CD14-positive monocyte (primary cell): ENCODE results near the gene NAXD. TPM values are rescaled to one million over a fixed set of nuclear protein-coding genes. Genes with fewer than 3 reads are reported as not detected.

ENCODE experiments used
- DNase-seq, 3 donors: peaks; one replicate each; pipeline ENCODE4 v3.0.0-alpha.2; 2011 to 2022
- H2AFZ ChIP-seq: 2 replicates; pipeline ENCODE4 v1.6.0; 2012; ENCODE audit warnings: mild to moderate bottlenecking, low read depth, low read length, inconsistent platforms; ENCODE audit not compliant: insufficient read depth, poor library complexity, severe bottlenecking
- H3K27ac ChIP-seq, 2 donors: 1 replicate in 1 of 2; 2 replicates in 1 of 2; pipeline ENCODE4 v1.5.1; 2012 to 2013; ENCODE audit warnings: low read length in 2 of 2, control low read depth in 1 of 2, inconsistent platforms in 1 of 2, low read depth in 1 of 2, mild to moderate bottlenecking in 1 of 2
- H3K27me3 ChIP-seq, 2 donors: one replicate each; pipeline versions ENCODE4 v1.6.0 to v1.6.1; 2011 to 2013; ENCODE audit warnings: low read length in 2 of 2; ENCODE audit not compliant: control insufficient read depth in 2 of 2, insufficient read depth in 2 of 2
- H3K36me3 ChIP-seq, 2 donors: replicated peaks in 1 of 2; 1 replicate in 1 of 2; 2 replicates in 1 of 2; pipeline versions ENCODE4 v1.5.1 to v1.6.1; 2012 to 2013; ENCODE audit warnings: low read length in 2 of 2, control low read depth in 1 of 2, inconsistent platforms in 1 of 2, mild to moderate bottlenecking in 1 of 2; ENCODE audit not compliant: insufficient read depth in 2 of 2, control insufficient read depth in 1 of 2
- H3K4me1 ChIP-seq, 2 donors: 1 replicate in 1 of 2; 2 replicates in 1 of 2; pipeline versions ENCODE4 v1.5.1 to v1.6.1; 2012 to 2013; ENCODE audit warnings: low read length in 2 of 2, control low read depth in 1 of 2, inconsistent platforms in 1 of 2, mild to moderate bottlenecking in 1 of 2, moderate library complexity in 1 of 2; ENCODE audit not compliant: insufficient read depth in 2 of 2, control insufficient read depth in 1 of 2
- H3K4me2 ChIP-seq: replicated peaks from 2 replicates; pipeline ENCODE3; 2012; ENCODE audit warnings: low read length, moderate library complexity, mild to moderate bottlenecking; ENCODE audit not compliant: poor library complexity, severe bottlenecking; ENCODE audit errors: extremely low read depth
- H3K4me3 ChIP-seq, 3 experiments: fragments of 200-600 bp in 1 of 3; sonication (generic) in 1 of 3; replicated peaks in 1 of 3; 1 replicate in 2 of 3; 2 replicates in 1 of 3; pipeline ENCODE4 v1.5.1; 2011 to 2013; ENCODE audit warnings: low read length in 3 of 3, mild to moderate bottlenecking in 3 of 3, control low read depth in 2 of 3, low read depth in 2 of 3, inconsistent platforms in 1 of 3, moderate library complexity in 1 of 3
- H3K79me2 ChIP-seq: 2 replicates; pipeline ENCODE4 v1.6.0; 2012; ENCODE audit warnings: mild to moderate bottlenecking, control low read depth, inconsistent platforms, low read length, moderate library complexity; ENCODE audit not compliant: insufficient read depth
- H3K9ac ChIP-seq: 2 replicates; pipeline ENCODE4 v1.6.0; 2017; ENCODE audit warnings: low read length, mild to moderate bottlenecking; ENCODE audit not compliant: insufficient read depth, poor library complexity, severe bottlenecking
- H3K9me3 ChIP-seq, 2 donors: replicated peaks in 1 of 2; 1 replicate in 1 of 2; 2 replicates in 1 of 2; pipeline versions ENCODE4 v1.5.1 to v1.6.1; 2012 to 2013; ENCODE audit warnings: low read length in 2 of 2, control low read depth in 1 of 2; ENCODE audit not compliant: control insufficient read depth in 1 of 2, insufficient read depth in 1 of 2
- H4K20me1 ChIP-seq: 2 replicates; pipeline ENCODE4 v1.6.0; 2012; ENCODE audit warnings: mild to moderate bottlenecking, low read length, control low read depth, moderate library complexity; ENCODE audit not compliant: insufficient read depth
- H3K27ac Mint-ChIP-seq, 7 donors: one replicate each; pipeline ENCODE4 v1.8.0; 2020; ENCODE audit warnings: mild to moderate bottlenecking in 7 of 7, mixed read lengths in 7 of 7, moderate library complexity in 6 of 7, inconsistent platforms in 2 of 7
- H3K27me3 Mint-ChIP-seq, 3 donors: one replicate each; pipeline ENCODE4 v1.8.0; 2021 to 2022; ENCODE audit warnings: low read depth in 3 of 3, mild to moderate bottlenecking in 3 of 3, mixed read lengths in 3 of 3, moderate library complexity in 3 of 3, inconsistent platforms in 1 of 3
- H3K36me3 Mint-ChIP-seq, 2 donors: one replicate each; pipeline ENCODE4 v1.8.0; 2020; ENCODE audit warnings: mixed read lengths in 2 of 2, inconsistent platforms in 1 of 2, mild to moderate bottlenecking in 1 of 2
- H3K4me1 Mint-ChIP-seq: one replicate; pipeline ENCODE4 v1.8.0; 2020; ENCODE audit warnings: mild to moderate bottlenecking, mixed read lengths
- H3K4me3 Mint-ChIP-seq, 2 donors: one replicate each; pipeline ENCODE4 v1.8.0; 2020; ENCODE audit warnings: mild to moderate bottlenecking in 2 of 2, mixed read lengths in 2 of 2, moderate library complexity in 1 of 2
- H3K9me3 Mint-ChIP-seq, 7 donors: one replicate each; pipeline ENCODE4 v1.8.0; 2020 to 2022; ENCODE audit warnings: mixed read lengths in 7 of 7, mild to moderate bottlenecking in 6 of 7, moderate library complexity in 6 of 7, inconsistent platforms in 2 of 7
- WGBS: methylation state at CpG from one replicate; pipeline ENCODE4 v1.1.5; 2013; ENCODE audit warnings: missing lambda C conversion rate; ENCODE audit not compliant: insufficient coverage; 5-methylcytosine and 5-hydroxymethylcytosine counted together
- intact Hi-C, 2 donors: fragments of 100-400 bp; cut with micrococcal nuclease; formaldehyde crosslinking; loops; one replicate each; pipeline versions ENCODE4 v1.15.0 to v1.15.1; 2023
- polyA plus RNA-seq, 3 donors: library from polyadenylated mRNA; depleted of rRNA in 1 of 3; unstranded in 2 of 3; stranded (reverse) in 1 of 3; fragments of 300-500 nt in 2 of 3; fragments of >200 nt in 1 of 3; fragmentation: Illumina TruSeq in 2 of 3; gene quantifications; 1 replicate in 2 of 3; 2 replicates in 1 of 3; pipeline ENCODE4 v1.2.3, GENCODE V29; 2012 to 2021
- TF ChIP-seq, protein P1 (sequence below): fragments of 200-600 bp; IDR thresholded peaks from one replicate; pipeline ENCODE4 v1.8.0; 2022; ENCODE audit warnings: antibody characterized with exemption, mild to moderate bottlenecking

Gene NAXD
- polyA plus RNA-seq, 3 donors = 7.4 to 22.8 (median 8.5) TPM

- intact Hi-C loops = no loop called here
- peaks cover 65 to 84% of the 10 kb centered on the region in 2 donors for H3K36me3 Mint-ChIP-seq
- peaks cover 0 to 2% (median 0%) of the 10 kb centered on the region in 7 donors for H3K9me3 Mint-ChIP-seq
- Histone ChIP-seq H3K9me3 (no peaks in the 10 kb centered on the region), H3K36me3 (peaks cover 66 to 98% of the 10 kb centered on the region in 2 donors), H2AFZ (no peak overlapping the region), H3K4me1 (no peaks in the 10 kb centered on the region), H3K4me2 (no peak overlapping the region), H3K79me2 (peaks cover 10% of the 10 kb centered on the region), H3K27me3 (no peaks in the 10 kb centered on the region), H4K20me1 (no peaks in the 10 kb centered on the region), H3K27ac (no peak overlapping the region), H3K9ac (no peak overlapping the region), H3K4me3 (no peak overlapping the region)
- peaks cover 5% of the 10 kb centered on the region for H3K4me1 Mint-ChIP-seq
- DNase-seq = no peak
- H3K27ac Mint-ChIP-seq = peak overlapping the region in 1 of 7 donors; percentile 46
- H3K4me3 Mint-ChIP-seq = no peak overlapping the region
- no peaks in the 10 kb centered on the region for H3K27me3 Mint-ChIP-seq
- TF ChIP-seq, protein P1, sequence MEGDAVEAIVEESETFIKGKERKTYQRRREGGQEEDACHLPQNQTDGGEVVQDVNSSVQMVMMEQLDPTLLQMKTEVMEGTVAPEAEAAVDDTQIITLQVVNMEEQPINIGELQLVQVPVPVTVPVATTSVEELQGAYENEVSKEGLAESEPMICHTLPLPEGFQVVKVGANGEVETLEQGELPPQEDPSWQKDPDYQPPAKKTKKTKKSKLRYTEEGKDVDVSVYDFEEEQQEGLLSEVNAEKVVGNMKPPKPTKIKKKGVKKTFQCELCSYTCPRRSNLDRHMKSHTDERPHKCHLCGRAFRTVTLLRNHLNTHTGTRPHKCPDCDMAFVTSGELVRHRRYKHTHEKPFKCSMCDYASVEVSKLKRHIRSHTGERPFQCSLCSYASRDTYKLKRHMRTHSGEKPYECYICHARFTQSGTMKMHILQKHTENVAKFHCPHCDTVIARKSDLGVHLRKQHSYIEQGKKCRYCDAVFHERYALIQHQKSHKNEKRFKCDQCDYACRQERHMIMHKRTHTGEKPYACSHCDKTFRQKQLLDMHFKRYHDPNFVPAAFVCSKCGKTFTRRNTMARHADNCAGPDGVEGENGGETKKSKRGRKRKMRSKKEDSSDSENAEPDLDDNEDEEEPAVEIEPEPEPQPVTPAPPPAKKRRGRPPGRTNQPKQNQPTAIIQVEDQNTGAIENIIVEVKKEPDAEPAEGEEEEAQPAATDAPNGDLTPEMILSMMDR = no peak
- 96% methylated on average over 6 of the region's 11 CpGs for WGBS
Measured at GRCh38 chr13:110685305-110686020, 70.1 kb downstream of the NAXD start.

DNA sequence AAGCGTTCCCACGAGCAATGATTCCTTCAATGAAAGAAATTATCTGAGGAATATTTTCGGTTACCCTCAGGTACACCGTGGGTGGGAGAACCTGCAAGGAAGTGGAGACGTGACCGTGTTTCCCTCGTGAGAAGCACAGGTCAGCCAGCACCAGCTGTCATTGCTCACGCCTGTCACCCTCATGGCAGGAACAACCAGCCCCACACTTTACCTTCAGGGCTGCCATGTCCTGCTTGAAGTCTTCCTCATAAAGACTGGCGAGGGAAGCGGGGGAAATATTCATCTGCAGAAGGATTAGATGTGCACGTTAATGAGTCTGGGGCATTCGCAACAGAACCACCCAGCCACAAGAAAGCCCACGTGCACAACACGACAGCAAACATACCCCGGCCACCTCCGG is 72.4 kb downstream of the NAXD start:
- Histone ChIP-seq H3K27me3 (no peaks in the 10 kb centered on the region), H3K4me1 (no peaks in the 10 kb centered on the region), H3K27ac (no peak overlapping the region), H3K9me3 (no peaks in the 10 kb centered on the region), H2AFZ (no peak overlapping the region), H3K79me2 (peaks cover 10% of the 10 kb centered on the region), H3K4me3 (no peak overlapping the region), H3K9ac (no peak overlapping the region), H4K20me1 (no peaks in the 10 kb centered on the region), H3K4me2 (no peak overlapping the region), H3K36me3 (peaks cover 58 to 90% of the 10 kb centered on the region in 2 donors)
- Mint-ChIP-seq H3K36me3 (peaks cover 59 to 82% of the 10 kb centered on the region in 2 donors), H3K27ac (no peak overlapping the region), H3K4me3 (no peak overlapping the region), H3K9me3 (peaks cover 0 to 2% (median 0%) of the 10 kb centered on the region in 7 donors), H3K27me3 (no peaks in the 10 kb centered on the region), H3K4me1 (peaks cover 2% of the 10 kb centered on the region)
- intact Hi-C loops = no loop called here
- TF ChIP-seq, protein P1 = no peak
- WGBS = 97% methylated on average over 11 of the region's 16 CpGs
- no peak for DNase-seq
